T-helper 9 cell (primary cell): ENCODE measurements around the gene DPPA2.

ENCODE experiments used
- DNase-seq: peaks from one replicate; pipeline ENCODE4 v3.0.0-alpha.2; 2020

The DPPA2 gene

DNA sequence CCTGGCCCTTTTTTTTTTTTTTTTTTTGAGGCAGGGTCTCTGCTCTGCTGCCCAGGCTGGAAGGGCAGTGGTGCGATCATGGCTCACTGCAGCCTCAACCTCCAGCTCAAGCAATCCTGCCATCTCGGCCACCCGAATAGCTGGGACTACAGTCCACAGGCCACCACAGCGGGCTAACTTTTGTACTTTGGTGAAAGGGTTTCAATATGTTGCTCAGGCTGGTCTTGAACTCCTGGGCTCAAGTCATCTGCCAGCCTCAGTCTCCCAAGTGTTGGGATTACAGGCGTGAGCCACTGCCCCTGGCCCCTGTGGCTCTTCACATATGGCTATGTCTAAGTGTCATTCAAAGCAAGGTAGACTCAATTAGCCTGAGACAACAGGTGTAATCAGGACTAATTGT lies 8.8 kb upstream of the DPPA2 start:
- no peak for DNase-seq

DNA sequence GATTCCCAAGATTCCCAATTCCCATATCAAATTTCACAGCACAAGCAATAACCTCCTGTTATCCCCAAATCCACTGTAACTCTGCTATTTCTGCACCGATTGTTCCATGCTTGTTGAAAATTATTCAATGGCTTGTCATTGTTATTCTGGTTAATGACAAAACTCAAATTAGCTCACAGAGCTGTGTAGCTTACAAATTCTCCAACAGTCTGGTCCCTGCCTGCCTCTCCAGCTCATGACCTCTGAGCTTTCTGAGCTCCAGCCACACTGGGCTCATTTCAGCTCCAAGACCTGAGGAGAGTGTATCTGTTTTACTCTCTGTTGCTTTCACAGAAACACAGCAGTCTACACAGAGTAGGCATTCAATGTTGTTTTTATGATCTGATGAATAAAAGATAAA lies 3.3 kb downstream of the DPPA2 start:
- no peak for DNase-seq

GRCh38 chr3:109297496-109297895 lies 18.8 kb downstream of the DPPA2 start:
- DNase-seq: no peak

DNA sequence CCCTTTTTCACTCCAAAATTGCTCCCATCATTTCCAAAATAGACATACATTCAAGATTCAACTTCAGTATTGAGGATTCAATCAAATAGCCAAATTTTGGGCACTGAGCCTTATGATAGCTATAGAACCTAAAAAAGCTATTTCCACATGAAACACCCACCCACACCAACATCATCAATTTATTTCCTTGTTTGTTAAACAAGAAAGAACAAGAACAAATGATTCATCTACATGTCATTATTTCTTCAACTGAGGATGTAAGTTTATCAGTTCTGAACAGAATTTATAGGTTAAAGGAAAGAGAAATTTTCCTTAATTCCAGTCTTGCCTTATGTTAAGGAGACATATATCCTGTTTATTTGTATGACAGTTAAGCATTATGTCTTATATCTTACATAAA lies 32.2 kb downstream of the DPPA2 start:
- DNase-seq: no peak

GRCh38 chr3:109278546-109278945 lies 37.8 kb downstream of the DPPA2 start:
- DNase-seq: no peak

DNA sequence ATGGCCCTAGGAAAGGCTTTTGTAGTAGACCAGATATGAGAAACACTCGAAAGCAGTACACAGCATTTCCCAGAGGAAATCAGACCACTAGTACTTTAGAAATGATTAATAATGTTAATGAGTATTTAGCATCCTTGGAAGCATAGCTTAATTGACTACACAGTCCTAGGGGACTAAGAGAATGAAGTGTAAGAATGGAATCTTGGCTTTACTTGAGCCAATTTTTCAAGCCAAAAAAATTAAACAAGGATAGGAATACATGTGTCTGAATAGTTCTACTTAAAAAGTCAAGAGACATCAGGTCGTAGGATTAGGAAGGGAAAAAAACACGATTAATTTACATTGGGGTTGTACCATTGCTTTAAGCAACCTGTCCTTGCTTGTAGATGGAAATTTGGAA lies 38.2 kb downstream of the DPPA2 start:
- DNase-seq: no peak

GRCh38 chr3:109275702-109276293 lies 40.5 kb downstream of the DPPA2 start:
- DNase-seq: no peak

DNA sequence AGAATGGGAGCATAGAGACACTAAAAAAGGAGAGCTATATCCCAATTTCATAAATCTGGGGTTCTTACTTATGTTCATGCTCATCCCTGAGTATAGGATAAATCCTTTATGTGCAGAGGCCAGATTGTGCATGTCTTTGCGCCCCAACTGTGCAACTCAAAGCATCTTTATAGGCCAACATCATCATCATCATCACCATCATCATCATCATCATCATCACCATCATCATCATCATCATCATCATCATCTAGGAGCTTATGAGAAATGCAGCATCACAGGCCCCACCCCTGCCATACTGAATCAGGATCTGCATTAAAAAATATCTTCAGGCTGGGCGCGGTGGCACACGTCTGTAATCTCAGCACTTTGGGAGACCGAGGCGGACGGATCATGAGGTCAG lies 45.5 kb downstream of the DPPA2 start:
- no peak for DNase-seq

GRCh38 chr3:109269577-109270275 lies 46.6 kb downstream of the DPPA2 start:
- DNase-seq: no peak

- DNase-seq: no peak
These were observed 48.1 kb downstream of the DPPA2 start for GRCh38 chr3:109268181-109268580.

GRCh38 chr3:109265295-109265694 lies 51.0 kb downstream of the DPPA2 start:
- DNase-seq: no peak

DNA sequence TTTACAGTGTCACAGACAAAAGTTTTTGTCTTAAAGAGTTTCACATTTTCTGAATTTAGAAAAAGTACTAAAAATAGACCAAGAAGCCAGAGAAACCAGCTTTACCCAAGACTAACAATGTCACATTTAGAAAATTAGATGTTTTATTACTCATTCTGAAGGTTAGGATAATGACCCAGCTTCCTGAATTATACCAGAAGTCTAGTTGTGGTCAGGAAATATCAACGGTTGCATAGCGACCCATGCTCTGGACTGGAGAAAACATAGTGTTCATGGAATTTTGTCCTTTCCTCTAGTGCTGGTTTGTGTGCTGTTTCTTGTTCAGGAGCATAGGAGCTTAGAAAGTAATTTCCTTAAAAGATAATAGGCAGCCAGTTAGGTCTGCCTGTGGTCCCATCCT lies 59.0 kb downstream of the DPPA2 start:
- no peak for DNase-seq

- DNase-seq: no peak
These were observed 61.5 kb downstream of the DPPA2 start for GRCh38 chr3:109254770-109255169.

GRCh38 chr3:109252641-109253040 lies 63.7 kb downstream of the DPPA2 start:
- DNase-seq: no peak
